ENCODE data around the gene DCAF16.

DNA sequence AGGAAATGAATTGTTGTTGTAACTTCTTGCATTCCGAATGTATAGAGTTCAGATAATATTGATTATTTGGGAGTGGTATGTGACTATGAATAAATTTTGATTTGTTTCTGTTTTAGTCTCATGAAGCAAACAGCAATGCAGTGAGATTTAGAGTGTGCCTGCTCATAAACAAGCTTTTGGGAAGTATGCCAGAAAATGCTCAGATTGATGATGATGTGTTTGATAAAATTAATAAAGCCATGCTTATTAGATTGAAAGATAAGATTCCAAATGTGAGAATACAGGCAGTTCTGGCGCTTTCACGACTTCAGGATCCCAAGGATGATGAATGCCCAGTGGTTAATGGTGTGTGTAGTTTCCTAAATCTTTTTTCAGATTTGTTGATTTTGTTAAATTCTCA is 2.2 kb upstream of the DCAF16 start:
- TF ChIP-seq, protein P1, sequence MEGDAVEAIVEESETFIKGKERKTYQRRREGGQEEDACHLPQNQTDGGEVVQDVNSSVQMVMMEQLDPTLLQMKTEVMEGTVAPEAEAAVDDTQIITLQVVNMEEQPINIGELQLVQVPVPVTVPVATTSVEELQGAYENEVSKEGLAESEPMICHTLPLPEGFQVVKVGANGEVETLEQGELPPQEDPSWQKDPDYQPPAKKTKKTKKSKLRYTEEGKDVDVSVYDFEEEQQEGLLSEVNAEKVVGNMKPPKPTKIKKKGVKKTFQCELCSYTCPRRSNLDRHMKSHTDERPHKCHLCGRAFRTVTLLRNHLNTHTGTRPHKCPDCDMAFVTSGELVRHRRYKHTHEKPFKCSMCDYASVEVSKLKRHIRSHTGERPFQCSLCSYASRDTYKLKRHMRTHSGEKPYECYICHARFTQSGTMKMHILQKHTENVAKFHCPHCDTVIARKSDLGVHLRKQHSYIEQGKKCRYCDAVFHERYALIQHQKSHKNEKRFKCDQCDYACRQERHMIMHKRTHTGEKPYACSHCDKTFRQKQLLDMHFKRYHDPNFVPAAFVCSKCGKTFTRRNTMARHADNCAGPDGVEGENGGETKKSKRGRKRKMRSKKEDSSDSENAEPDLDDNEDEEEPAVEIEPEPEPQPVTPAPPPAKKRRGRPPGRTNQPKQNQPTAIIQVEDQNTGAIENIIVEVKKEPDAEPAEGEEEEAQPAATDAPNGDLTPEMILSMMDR (IDR thresholded peaks at IDR 0.05), result no peak
- TF ChIP-seq POLR2A (IDR thresholded peaks at IDR 0.05), result no peak
